ENCODE measurements around the gene SOST.
"Not testable (repeated sequence)": the region's sequence is repeated elsewhere in the genome, so short reads cannot be mapped to it uniquely, and the experiment has no call there.

Gene SOST

DNA sequence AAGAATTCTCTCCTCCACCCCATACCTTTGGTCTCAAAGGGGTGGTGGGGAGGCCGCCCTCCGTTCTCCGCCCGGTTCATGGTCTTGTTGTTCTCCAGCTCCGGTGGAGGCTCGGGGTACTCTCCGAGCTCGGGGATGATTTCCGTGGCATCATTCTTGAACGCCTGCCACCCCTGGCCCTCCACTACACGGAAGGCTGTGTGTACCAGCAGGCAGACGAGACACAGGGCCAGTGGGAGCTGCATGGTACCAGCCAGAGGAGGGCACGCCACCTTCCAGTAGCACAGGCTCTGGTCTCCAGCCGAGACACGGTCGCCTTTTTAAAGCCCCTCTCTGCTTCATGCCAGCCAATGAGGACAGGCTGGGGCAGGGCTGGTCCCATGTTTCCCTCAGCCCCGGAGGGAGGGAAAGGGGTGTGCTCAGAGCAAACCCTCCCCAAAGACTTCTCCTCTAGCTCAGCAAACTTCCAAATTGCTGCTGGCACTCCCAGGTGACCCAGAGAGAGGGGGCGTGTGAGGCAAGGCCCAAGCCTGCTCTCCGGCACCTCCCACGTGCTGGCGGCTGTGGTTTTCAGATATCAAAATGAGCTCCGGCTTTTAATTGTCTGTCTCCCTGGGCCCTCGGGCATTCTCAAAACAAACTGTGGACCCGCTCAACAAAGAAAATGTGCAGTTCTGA, at the start of gene SOST:
SOST (minus strand) TSS at position 295 of the 678 bp plus-strand sequence; CDS start at position 245, 50 bp downstream.
- DNase-seq (ENCODE audit: low read depth in 2 of 2), result no peak

DNA sequence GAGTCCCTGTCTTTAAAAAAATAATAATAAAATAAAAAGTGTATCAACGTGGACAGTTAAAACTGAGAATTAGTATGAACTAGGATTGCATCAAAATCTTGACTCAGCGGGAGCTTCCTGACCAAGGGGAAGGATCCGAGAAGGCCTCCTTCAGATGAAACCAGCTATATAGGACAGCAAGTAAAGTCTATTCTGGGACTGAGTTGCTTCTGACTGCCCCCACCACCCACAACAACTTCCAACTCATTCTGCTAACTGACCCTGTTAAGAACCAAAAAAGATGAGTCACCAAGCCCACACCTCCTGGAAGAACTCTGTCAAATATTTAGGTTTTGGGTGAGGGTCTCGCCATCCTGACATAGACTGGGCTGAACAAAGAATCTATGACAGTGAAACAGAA, 49.5 kb upstream of the SOST start:
- DNase-seq (ENCODE audit: low read depth in 2 of 2), result no peak

GRCh38 chr17:43805117-43805516, 46.5 kb upstream of the SOST start:
- no peak for DNase-seq (ENCODE audit: low read depth in 2 of 2)

DNA sequence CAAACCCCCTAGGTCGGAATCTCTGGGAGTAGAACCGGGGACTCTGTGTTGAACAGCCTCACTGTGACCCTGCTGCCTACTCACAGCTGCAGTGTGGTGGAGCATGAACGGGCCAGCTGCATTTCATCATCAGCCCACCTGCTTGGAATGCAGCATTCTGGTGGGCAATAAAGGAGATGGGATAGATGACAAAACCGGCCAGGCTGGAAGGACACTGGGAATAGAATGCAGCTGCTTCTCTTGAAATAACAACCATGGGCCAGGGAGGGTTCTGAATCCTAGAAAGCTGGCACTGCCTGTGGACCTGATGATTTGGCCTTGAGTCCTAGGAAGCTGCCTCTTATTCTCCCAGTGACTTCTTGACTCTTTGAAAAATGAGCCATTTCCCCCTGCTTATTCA, 45.2 kb upstream of the SOST start:
- DNase-seq (ENCODE audit: low read depth in 2 of 2), result no peak

DNA sequence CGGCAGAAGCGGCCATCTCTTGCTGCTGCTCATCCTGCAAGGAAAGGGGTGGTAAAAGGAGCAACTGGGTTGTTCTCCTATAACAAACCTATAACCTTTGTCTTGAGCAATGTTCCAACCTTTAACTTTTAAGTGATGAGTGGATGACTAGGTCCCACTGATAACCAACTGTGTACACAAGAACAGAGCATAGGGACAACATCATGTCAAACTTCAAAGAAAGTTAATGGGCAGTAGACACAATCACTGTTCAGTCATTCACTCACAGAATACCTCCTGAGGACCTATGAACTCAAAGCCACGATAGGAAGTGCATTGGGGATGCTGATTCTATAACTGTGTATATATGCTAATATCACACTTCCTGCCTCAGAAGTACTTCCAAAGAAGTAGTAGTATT, 43.3 kb upstream of the SOST start:
- DNase-seq (ENCODE audit: low read depth in 2 of 2), result no peak

DNA sequence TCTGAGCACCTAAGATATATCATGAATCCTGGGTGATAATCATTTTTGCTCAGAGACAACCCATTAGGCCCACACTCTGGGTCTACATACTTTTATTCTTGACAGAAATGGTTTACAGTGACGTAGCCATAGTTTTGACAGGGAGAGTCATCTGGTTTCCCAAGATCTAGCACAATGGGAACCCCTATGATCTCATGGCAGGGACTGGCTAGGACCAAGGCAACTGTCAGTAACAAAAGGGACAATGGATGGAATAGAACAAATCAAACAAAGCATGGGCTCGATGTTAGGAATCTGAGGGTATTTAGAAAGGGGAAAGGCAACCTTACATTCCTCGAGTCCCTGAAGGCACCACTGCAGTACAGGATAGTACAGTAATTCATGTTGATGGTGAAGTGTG, 42.1 kb upstream of the SOST start:
- no peak for DNase-seq (ENCODE audit: low read depth in 2 of 2)

DNA sequence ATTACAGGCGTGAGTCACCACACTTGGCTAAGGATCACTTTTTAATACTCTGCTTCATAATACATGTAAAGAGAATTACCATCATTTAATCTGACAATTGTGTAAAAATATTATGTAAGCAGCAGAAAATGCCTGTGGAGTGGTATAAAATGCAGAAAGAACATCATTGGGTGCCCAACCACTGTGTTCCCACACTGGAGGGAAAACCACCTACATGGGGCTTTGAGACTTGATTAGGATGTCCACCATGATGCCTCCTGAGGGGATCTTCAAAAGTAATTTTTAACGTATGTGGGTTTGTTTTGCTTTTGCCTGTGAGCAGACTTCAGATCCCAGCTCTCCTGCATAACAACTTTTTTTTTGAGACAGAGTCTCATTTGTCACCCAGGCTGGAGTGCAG, 40.5 kb upstream of the SOST start:
- DNase-seq (ENCODE audit: low read depth in 2 of 2), result no peak

DNA sequence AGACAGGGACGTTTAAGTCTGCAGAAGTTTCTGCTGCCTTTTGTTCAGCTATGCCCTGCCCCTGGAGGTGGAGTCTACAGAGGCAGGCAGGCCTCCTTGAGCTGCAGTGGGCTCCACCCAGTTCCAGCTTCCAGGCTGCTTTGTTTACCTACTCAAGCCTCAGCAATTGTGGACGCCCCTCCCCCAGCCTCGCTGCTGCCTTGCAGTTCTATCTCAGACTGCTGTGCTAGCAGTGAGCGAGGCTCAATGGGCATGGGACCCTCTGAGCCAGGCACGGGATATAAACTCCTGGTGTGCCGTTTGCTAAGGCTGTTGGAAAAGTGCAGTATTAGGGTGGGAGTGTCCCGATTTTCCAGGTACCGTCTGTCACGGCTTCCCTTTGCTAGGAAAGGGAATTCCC, 39.4 kb upstream of the SOST start:
- DNase-seq (ENCODE audit: low read depth in 2 of 2), result not testable (repeated sequence)

GRCh38 chr17:43792668-43793067, 34.1 kb upstream of the SOST start:
- not testable (repeated sequence) for DNase-seq (ENCODE audit: low read depth in 2 of 2)

DNA sequence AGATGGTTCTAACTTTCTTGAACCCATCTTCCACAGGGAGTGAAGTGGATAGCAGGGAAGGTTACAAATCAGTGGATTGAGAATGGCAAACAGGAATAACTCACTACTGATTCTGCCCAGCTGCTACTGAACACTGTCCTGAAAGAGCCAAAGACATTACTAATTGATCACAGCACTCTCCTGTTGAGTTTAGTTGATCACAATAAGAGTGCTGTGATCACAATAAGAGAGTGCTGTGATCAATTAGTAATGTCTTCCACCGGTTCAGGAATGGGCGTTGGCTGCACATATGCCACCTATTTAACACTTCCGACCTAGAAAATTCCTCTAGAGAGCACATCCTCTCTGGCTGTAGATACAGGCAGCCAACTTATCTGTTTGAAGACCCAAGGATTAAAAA, 33.0 kb upstream of the SOST start:
- no peak for DNase-seq (ENCODE audit: low read depth in 2 of 2)

DNA sequence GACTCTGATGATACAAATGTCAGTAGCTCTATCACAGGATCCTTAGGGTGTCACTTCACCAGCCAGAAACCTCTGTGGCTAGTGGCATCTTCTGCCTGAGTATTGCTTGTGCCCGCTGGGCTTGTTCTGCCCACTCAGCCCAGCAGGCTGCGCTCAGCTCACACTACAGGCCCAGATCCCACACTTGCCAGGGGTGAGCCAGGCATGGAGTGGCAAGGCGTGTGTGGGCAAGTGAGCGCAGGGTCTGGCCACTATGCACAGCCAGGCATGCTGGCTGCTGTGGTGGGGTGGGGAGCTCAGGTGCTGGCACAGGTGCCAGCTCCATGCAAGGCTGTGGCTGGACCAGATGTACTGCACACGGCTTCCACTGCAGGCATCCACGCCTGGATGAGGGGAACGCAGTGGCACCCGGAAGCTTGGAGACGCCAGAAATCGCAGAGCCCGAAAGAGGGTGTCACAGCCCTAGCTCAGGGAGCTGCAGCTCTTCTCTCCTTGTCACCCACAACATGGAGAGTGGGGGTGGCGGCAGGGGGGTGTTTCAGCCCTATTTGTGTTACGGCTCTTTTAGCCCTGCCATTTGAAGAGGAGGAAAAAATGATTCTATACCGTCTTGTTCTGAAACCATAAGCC, 31.8 kb upstream of the SOST start:
- no peak for DNase-seq (ENCODE audit: low read depth in 2 of 2)

DNA sequence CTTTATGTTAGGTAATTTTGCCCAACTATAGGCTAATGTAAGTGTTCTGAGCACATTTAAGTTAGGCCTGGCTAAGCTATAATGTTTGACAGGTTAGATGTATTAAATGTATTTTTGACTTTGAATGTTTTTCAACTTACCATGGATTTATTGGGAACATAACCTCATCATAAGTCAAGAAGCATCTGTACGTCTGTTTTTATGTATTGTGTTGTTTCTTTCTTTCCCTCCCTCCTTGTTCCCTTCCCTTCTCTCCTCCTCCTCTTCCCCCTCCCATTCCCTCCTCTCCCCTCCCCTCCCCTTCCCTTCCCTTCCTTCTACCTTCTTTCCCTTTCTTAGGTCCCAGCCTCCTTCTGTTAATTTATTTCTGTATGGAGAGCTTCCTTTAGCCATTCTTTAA, 30.9 kb upstream of the SOST start:
- DNase-seq (ENCODE audit: low read depth in 2 of 2), result no peak

DNA sequence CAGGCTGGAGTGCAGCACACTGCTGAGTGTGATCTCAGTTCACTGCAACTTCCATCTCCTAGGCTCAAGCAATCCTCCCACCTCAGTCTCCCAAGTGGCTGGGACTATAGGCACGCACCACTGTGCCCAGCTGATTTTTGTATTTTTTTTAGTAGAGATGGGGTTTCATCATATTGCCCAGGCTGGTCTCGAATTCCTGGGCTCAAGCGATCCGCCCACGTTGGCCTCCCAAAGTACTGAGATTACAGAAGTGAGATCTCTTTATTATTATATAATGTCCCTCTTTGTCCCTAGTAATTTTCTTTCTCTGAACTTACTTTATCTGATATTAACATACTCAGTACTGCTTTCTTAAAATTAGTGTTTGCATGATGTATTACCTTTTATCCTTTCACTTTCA, 29.9 kb upstream of the SOST start:
- no peak for DNase-seq (ENCODE audit: low read depth in 2 of 2)

DNA sequence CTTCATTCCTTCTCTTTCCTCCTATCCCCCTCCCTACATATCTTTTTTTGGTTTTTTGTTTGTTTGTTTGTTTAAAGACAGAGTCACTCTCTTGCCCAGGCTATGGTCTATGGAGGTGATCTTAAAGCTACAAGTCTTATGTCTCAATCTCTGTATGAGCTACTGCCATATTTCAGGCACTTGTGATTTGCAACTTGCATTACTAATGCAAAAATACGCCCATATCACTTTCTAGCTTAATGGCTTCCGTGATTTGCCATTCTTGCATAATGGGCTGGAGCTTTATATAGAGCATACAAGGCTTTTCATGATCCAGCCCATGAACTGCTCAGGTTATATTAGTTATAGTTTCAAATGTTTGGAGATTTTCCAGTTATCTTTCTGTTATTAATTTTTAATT, 29.1 kb upstream of the SOST start:
- no peak for DNase-seq (ENCODE audit: low read depth in 2 of 2)

DNA sequence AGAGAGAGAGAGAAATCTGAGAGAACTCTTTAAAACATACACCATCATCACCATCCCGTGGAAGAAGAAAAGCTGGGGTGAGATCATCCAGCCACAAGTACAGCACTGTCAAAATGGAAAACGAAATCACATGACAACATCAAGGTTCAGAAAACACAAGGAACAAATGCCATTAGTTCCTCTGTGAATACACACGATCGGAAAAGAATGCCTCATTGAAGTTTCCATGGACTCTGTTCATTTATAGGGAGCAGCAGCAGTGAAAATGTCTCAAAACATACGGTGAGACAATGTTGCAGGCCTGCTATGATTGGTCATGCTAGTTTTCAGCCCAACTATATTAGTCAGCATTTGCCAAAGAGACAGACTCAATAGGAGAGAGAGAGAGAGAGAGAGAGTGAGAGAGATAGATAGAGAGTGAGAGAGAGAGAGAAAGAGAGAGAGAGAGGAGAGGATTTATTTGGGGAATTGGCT, 26.1 kb upstream of the SOST start:
- DNase-seq (ENCODE audit: low read depth in 2 of 2), result no peak

DNA sequence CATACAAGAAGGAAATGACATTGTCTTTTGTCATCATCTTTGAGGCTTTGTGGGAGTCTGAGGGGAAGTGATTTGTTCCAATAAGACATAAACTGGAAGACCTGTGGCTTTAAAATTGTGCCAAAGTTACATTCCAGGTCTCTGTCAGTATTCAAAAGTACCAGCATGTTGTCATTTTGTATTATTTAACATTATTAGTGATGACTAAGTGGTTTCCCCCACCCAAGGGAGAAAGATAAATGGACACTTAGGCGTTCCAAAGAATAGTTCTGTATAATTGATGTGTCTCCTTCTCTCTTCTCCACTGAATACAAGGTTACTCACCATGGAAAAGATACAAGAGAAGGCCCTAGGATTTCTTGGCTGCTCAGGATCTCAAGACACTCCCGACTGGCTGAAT, 25.5 kb upstream of the SOST start:
- no peak for DNase-seq (ENCODE audit: low read depth in 2 of 2)

DNA sequence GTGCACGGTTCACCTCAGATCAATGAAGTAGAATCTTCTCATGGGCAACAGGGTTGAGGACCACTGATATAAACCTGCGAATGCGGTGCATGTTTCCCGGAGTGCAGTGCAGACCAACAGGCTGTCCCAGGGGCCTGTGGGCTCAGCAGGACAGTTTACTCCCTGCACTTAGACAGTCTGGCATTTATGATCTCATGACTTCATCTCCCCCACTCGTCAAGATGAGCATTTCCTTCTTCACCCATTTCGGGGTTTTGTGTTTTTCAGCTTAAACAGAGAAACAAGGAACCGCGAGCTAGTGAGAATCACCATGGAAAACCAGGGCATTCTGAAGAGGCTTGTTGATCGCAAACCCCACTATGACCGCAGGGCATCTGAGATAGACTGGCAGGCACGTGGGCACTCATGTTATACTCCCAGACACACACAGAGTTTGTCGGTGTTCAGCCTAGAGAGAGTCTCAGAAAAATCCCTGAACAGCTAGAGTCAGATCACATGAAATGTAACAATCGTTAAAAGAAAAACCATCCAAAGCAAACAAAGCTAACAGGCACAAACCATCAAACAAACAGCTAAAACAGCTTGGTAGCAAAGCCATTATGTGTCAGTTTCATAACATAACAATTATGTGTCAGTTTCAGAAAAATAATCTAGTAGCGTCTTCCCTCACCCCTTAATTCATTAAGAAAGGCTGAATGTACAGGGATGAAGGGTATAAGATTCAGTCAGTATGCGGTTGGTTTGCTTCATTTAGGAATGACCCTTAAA, 24.5 kb upstream of the SOST start:
- no peak for DNase-seq (ENCODE audit: low read depth in 2 of 2)

DNA sequence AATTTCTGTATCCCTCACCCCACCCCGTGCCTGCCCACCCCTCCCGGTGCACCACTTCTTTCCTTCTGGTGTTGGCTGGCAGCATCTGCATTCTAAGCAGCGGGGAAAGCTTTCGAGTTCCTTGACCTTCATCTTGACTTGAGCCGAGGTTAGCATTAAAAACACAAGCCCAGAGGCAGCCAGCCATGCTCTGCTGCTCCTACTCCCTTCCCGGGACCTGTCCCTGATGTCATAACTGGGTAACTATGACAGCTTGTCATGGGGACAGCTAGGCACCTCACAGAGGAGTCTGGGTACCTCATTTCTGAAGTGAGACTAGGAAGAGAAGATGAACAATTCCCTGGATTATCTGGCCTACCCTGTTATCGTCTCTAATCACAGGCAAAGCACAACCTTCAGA, 21.5 kb upstream of the SOST start, which contains the start of gene CFAP97D1:
CFAP97D1 (plus strand) TSS at position 301 of the 400 bp plus-strand sequence; CDS start at position 329, 28 bp downstream.
- DNase-seq (ENCODE audit: low read depth in 2 of 2), result no peak

DNA sequence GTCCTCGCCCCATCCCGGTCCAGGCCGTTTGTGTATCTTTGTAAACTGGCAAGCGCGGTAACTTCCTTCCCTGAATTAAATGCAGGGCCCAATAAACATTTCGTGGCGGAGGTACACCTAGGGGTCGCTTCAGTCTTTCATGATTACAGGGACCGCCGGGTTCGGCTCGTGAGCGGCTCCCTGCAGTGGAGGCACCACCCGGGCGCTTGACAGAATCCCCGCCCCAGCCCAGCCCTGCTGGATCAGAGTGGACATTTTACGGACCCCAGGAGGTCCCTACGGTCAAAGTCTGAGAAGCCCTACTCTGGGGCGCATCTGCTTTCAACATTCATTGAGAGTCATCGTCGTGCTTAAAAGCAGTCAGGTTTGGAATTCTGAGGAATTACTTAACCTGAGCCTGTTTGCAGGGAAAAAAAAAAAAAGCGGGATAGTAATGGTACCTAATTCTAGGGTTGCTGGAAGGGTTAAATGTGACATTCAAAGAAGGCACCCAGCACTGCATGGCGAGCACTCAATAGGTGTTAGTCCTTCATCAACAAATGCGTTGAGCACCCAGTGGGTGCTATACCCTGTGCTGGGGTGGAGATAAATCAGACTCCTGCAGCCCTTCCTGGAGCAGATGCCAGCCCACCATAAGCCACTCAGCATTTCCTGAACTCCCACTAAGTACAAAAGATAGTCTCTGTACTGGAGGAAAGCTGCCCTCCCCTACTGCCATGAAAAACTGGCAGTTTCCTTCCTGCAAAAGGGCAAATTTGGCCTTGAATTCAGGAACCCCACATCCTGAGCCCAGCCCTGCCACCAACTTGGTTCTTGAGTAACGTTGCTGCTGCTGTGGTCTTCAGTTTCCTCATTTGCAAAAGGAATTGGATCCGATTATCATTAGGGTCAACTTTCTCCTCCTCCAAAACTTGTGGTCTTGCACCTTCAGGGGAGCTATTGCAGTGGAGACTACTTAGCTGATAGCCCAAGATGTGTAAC, 20.8 kb upstream of the SOST start:
- no peak for DNase-seq (ENCODE audit: low read depth in 2 of 2)

GRCh38 chr17:43778337-43779144, 19.9 kb upstream of the SOST start, which contains the start of gene DUSP3:
Gene DUSP3, minus strand, starts transcription at chr17:43778977. Its CDS starts 53 bp downstream, at chr17:43778924.
- peak; percentile 46 to 51 for DNase-seq (ENCODE audit: low read depth in 2 of 2)

Measured in stimulated activated CD8-positive, alpha-beta memory T cell treated with anti-CD3 and anti-CD28 coated beads, Interleukin-2, amount 100 ng/mL, for 1 hour (primary cell).